DND-41 (cell line): ENCODE data around the gene RASA2.
A peak's percentile ranks its signal among the peaks of the same experiment; 100 is the strongest.

Source experiments
- ATAC-seq: fragments of 200-7000 bp; cut with Tn5 transposase; 3 replicates; pipeline ENCODE4 v1.9.1; 2021; ENCODE audit warnings: low read depth; ENCODE audit not compliant: insufficient read depth
- DNase-seq: peaks from one replicate; pipeline ENCODE4 v3.0.0-alpha.2; 2020
- H2AFZ ChIP-seq: 2 replicates; pipeline ENCODE4 v1.6.0; 2012; ENCODE audit warnings: low read depth, low read length
- H3K27ac ChIP-seq: 2 replicates; pipeline ENCODE4 v1.5.1; 2012; ENCODE audit warnings: low read length, inconsistent platforms
- H3K27me3 ChIP-seq: fragments of 200-600 bp; sonication (generic); 2 replicates; pipeline ENCODE4 v1.6.0; 2012; ENCODE audit warnings: low read length, mild to moderate bottlenecking, inconsistent platforms; ENCODE audit not compliant: insufficient read depth, poor library complexity
- H3K36me3 ChIP-seq: 2 replicates; pipeline ENCODE4 v1.5.1; 2012; ENCODE audit warnings: low read length, inconsistent platforms; ENCODE audit not compliant: insufficient read depth
- H3K4me1 ChIP-seq: 2 replicates; pipeline ENCODE4 v1.5.1; 2012; ENCODE audit warnings: mild to moderate bottlenecking, low read length; ENCODE audit not compliant: insufficient read depth
- H3K4me2 ChIP-seq: 2 replicates; pipeline ENCODE4 v1.6.0; 2012; ENCODE audit warnings: mild to moderate bottlenecking, moderate library complexity, low read length, inconsistent platforms; ENCODE audit not compliant: insufficient read depth
- H3K4me3 ChIP-seq, 2 experiments: fragments of 200-600 bp in 1 of 2; shearing (Covaris generic) in 1 of 2; 2 replicates each; pipeline ENCODE4 v1.5.1; 2012 to 2016; ENCODE audit warnings: inconsistent platforms in 2 of 2, low read length in 2 of 2, mild to moderate bottlenecking in 2 of 2, low read depth in 1 of 2, moderate library complexity in 1 of 2
- H3K79me2 ChIP-seq: 2 replicates; pipeline ENCODE4 v1.6.0; 2012; ENCODE audit warnings: low read length, inconsistent platforms; ENCODE audit not compliant: insufficient read depth
- H3K9ac ChIP-seq: 2 replicates; pipeline ENCODE4 v1.6.0; 2012; ENCODE audit warnings: low read depth, mild to moderate bottlenecking, inconsistent platforms, low read length, moderate library complexity
- H3K9me3 ChIP-seq: 2 replicates; pipeline ENCODE4 v1.5.1; 2012; ENCODE audit warnings: low read length, moderate library complexity, mild to moderate bottlenecking, inconsistent platforms; ENCODE audit not compliant: insufficient read depth, severe bottlenecking
- H4K20me1 ChIP-seq: 2 replicates; pipeline ENCODE4 v1.6.0; 2012; ENCODE audit warnings: low read length; ENCODE audit not compliant: insufficient read depth
- CTCF ChIP-seq: IDR thresholded peaks from 2 replicates; pipeline ENCODE4 v1.5.1; 2012; ENCODE audit warnings: borderline replicate concordance, low read length, moderate library complexity, mild to moderate bottlenecking; ENCODE audit not compliant: poor library complexity, severe bottlenecking; ENCODE audit errors: extremely low read depth
- EZH2 ChIP-seq: IDR thresholded peaks from 3 replicates; pipeline ENCODE4 v1.6.1; 2012; ENCODE audit warnings: borderline replicate concordance, low read depth, mild to moderate bottlenecking, moderate library complexity, low read length, inconsistent platforms; ENCODE audit not compliant: severe bottlenecking

RASA2 gene

DNA sequence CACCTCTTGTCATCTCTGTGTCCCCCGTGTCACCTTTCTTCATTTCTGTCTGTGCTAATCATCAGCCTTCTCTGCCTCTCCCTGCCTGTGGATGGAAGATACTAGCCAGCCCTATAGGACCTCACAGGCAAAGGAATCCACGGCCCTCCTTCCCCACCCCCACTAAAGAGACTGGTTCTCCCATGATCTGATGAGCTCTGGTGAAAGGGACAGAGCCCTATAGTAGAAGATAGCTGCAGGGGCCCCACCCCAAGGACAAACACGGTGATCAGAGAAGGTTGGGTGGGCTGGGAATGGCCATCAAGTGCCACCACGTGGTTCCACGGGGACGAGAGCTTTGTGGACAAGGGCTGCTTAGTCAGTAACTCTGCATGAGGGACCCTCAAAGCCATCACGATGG, 27.8 kb upstream of the RASA2 start:
- H3K27ac ChIP-seq, result no peak overlapping the region
- H3K4me1 ChIP-seq, result peaks cover 2% of the 10 kb centered on the region; the same call in 1 of the 2 replicates
- no peaks in the 10 kb centered on the region for H4K20me1 ChIP-seq
- no peak overlapping the region for H3K4me2 ChIP-seq
- TF ChIP-seq CTCF (no peak), EZH2 (no peak)
- H3K79me2 ChIP-seq, result no peaks in the 10 kb centered on the region
- no peak for ATAC-seq
- H3K9ac ChIP-seq, result no peak overlapping the region
- peaks cover 2% of the 10 kb centered on the region for H3K9me3 ChIP-seq
- no peak overlapping the region for H2AFZ ChIP-seq
- no peaks in the 10 kb centered on the region for H3K36me3 ChIP-seq
- no peaks in the 10 kb centered on the region for H3K27me3 ChIP-seq
- no peak for DNase-seq
- H3K4me3 ChIP-seq, result no peak overlapping the region

DNA sequence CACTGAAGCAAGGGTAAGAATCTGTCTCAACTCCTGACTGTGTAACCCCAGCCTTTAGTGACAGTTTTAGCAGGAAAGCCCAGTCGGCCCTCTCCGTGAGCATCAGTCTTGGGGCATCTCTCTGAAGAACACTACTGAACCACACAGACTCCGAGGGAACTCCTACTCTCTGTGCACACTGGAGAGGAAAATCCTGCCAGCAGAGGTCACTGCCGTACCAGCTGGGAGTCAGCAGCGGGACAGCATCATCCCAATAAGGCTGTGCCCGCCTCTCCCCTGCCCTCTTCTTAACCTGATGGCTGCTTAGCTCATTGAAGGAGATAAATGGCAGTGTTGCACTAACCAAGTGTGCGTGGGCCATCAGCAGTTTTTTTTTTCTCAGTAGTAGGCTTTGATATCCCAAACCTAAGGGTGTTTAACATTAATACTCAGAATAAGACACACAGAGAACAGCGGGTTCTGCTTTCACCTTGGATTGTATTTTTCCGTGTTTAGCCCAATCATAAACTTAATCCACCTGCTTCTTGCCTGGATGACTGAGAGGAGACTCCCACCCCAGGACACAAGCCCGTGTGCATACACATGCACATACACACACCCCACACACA, 26.6 kb upstream of the RASA2 start:
- Histone ChIP-seq H3K79me2 (no peaks in the 10 kb centered on the region), H3K27me3 (no peaks in the 10 kb centered on the region), H2AFZ (peak overlapping the region; percentile 60), H3K36me3 (no peaks in the 10 kb centered on the region), H3K4me2 (no peak overlapping the region), H3K9ac (no peak overlapping the region), H4K20me1 (no peaks in the 10 kb centered on the region), H3K4me3 (no peak overlapping the region), H3K27ac (no peak overlapping the region), H3K4me1 (peaks cover 2% of the 10 kb centered on the region; the same call in 1 of the 2 replicates), H3K9me3 (peaks cover 6% of the 10 kb centered on the region)
- TF ChIP-seq CTCF (peak; percentile 98), EZH2 (no peak)
- DNase-seq, result peak; percentile 89
- peak; percentile 100 for ATAC-seq

GRCh38 chr3:141462176-141462859, 24.5 kb upstream of the RASA2 start:
- DNase-seq (no peak), ATAC-seq (no peak)
- Histone ChIP-seq H2AFZ (no peak overlapping the region), H3K9me3 (peaks cover 6% of the 10 kb centered on the region), H3K36me3 (no peaks in the 10 kb centered on the region), H4K20me1 (no peaks in the 10 kb centered on the region), H3K4me3 (no peak overlapping the region), H3K9ac (no peak overlapping the region), H3K79me2 (no peaks in the 10 kb centered on the region), H3K27me3 (no peaks in the 10 kb centered on the region), H3K4me2 (no peak overlapping the region), H3K4me1 (peaks cover 2% of the 10 kb centered on the region; the same call in 1 of the 2 replicates), H3K27ac (no peak overlapping the region)
- no peak for TF ChIP-seq EZH2
- no peak for TF ChIP-seq CTCF
